GM12864 (cell line): ENCODE measurements around the gene THAP11.

Experiments used
- DNase-seq: peaks from one replicate; pipeline ENCODE4 v3.0.0-alpha.2; 2011; ENCODE audit warnings: low read depth
- H3K4me3 ChIP-seq: 2 replicates; pipeline ENCODE4 v1.5.1; 2011; ENCODE audit warnings: mild to moderate bottlenecking, low read depth, low read length, control low read depth
- CTCF ChIP-seq: IDR thresholded peaks from 2 replicates; pipeline ENCODE4 v1.5.1; 2011; ENCODE audit warnings: low read depth, mild to moderate bottlenecking, moderate library complexity, low read length, control low read depth, inconsistent platforms; ENCODE audit errors: missing control alignments

Gene THAP11

GRCh38 chr16:67883146-67883871 is 41.2 kb downstream of the THAP11 start:
- DNase-seq, result no peak
- no peak overlapping the region for H3K4me3 ChIP-seq
- TF ChIP-seq CTCF, result no peak

GRCh38 chr16:67883872-67884261 is 41.7 kb downstream of the THAP11 start:
- H3K4me3 ChIP-seq, result no peak overlapping the region
- DNase-seq, result no peak

GRCh38 chr16:67884684-67885083 is 42.6 kb downstream of the THAP11 start, which contains the start of gene NRN1L:
Gene NRN1L (plus strand): TSS chr16:67884885. CDS start chr16:67884904, 19 bp downstream.
- DNase-seq, result no peak
- no peak for TF ChIP-seq CTCF
- no peak within 1 kb of the TSS for H3K4me3 ChIP-seq

More at GRCh38 chr16:67883872-67884261, 41.7 kb downstream of the THAP11 start:
- peak; percentile 93 for TF ChIP-seq CTCF

GRCh38 chr16:67885545-67885944 is 43.4 kb downstream of the THAP11 start:
- TF ChIP-seq CTCF, result no peak
- H3K4me3 ChIP-seq, result no peak overlapping the region
- no peak for DNase-seq

GRCh38 chr16:67885976-67886375 is 43.9 kb downstream of the THAP11 start:
- no peak for TF ChIP-seq CTCF
- DNase-seq, result no peak
- H3K4me3 ChIP-seq, result no peak overlapping the region

- DNase-seq, result no peak
- no peak for TF ChIP-seq CTCF
- no peak overlapping the region for H3K4me3 ChIP-seq
These were observed 44.3 kb downstream of the THAP11 start for GRCh38 chr16:67886387-67886786.

- no peak for DNase-seq
- H3K4me3 ChIP-seq, result no peak overlapping the region
- TF ChIP-seq CTCF, result no peak
These were observed 46.2 kb downstream of the THAP11 start for GRCh38 chr16:67888331-67888730.
